ENCODE results near the gene TBC1D1. TPM values are rescaled to one million over a fixed set of nuclear protein-coding genes. Genes with fewer than 3 reads are reported as not detected.

Gene TBC1D1
- total RNA-seq, 3 donors from 2014 or later (not counting 1 experiment from before 2014, with no cell fraction given), result 59.2 to 78.6 (median 68.5) TPM

GRCh38 chr4:38003102-38003501 is 112.2 kb downstream of the TBC1D1 start:
- peaks cover 45% of the 10 kb centered on the region for H3K4me1 ChIP-seq (ENCODE audit: control insufficient read depth, insufficient read depth, low read length)
- no peaks in the 10 kb centered on the region for H3K36me3 ChIP-seq (ENCODE audit: control insufficient read depth, insufficient read depth, low read length)
- H3K36me3 Mint-ChIP-seq, result no peaks in the 10 kb centered on the region
- peak overlapping the region; percentile 73 for H3K4me3 Mint-ChIP-seq
- H3K4me3 ChIP-seq (ENCODE audit: low read length), result no peak overlapping the region
- peak overlapping the region; percentile 71 to 81 for H3K27ac Mint-ChIP-seq
- no peaks in the 10 kb centered on the region for H3K9me3 ChIP-seq (ENCODE audit: control insufficient read depth, insufficient read depth, low read length)
- H3K27me3 Mint-ChIP-seq (ENCODE audit: low read depth in 2 of 2), result no peaks in the 10 kb centered on the region
- peak; percentile 90 to 97 (median 90) for ATAC-seq
- WGBS (ENCODE audit: insufficient coverage), result 33% methylated on average over 1 of the region's 3 CpGs
- no peaks in the 10 kb centered on the region for H3K9me3 Mint-ChIP-seq
- H3K4me1 Mint-ChIP-seq, result peaks cover 56% of the 10 kb centered on the region in 2 donors
- TF ChIP-seq, protein P1, sequence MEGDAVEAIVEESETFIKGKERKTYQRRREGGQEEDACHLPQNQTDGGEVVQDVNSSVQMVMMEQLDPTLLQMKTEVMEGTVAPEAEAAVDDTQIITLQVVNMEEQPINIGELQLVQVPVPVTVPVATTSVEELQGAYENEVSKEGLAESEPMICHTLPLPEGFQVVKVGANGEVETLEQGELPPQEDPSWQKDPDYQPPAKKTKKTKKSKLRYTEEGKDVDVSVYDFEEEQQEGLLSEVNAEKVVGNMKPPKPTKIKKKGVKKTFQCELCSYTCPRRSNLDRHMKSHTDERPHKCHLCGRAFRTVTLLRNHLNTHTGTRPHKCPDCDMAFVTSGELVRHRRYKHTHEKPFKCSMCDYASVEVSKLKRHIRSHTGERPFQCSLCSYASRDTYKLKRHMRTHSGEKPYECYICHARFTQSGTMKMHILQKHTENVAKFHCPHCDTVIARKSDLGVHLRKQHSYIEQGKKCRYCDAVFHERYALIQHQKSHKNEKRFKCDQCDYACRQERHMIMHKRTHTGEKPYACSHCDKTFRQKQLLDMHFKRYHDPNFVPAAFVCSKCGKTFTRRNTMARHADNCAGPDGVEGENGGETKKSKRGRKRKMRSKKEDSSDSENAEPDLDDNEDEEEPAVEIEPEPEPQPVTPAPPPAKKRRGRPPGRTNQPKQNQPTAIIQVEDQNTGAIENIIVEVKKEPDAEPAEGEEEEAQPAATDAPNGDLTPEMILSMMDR (IDR thresholded peaks at IDR 0.05), result no peak
- H3K27ac ChIP-seq (ENCODE audit: low read length), result peak overlapping the region; percentile 46
- intact Hi-C loops (cut with micrococcal nuclease), result no loop called here
- DNase-seq, result peak in 1 of 2 donors; percentile 54
- no peaks in the 10 kb centered on the region for H3K27me3 ChIP-seq (ENCODE audit: control insufficient read depth, insufficient read depth, low read length)

DNA sequence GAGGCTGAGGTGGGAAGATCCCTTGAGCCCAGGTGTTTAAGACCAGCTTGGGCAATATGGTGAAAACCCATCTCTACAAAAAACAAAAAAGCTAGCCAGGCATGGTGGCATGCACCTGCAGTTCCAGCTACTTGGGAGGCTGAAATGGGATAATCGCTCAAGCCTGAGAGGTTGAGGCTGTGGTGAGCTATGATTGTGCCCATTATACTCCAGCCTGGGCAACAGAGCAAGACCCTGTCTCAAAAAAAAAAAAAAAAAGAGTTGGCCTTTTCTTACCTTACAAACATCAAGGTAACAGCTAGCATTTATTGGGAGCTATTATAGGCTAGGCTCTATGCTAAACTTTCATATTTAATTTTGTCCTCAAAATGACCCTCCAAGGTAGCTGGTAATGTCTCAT is 112.7 kb downstream of the TBC1D1 start:
- Mint-ChIP-seq H3K27me3 (ENCODE audit: low read depth in 2 of 2) (no peaks in the 10 kb centered on the region), H3K27ac (peak overlapping the region; percentile 71 to 81), H3K4me3 (peak overlapping the region; percentile 73), H3K36me3 (no peaks in the 10 kb centered on the region), H3K9me3 (no peaks in the 10 kb centered on the region), H3K4me1 (peaks cover 56% of the 10 kb centered on the region in 2 donors)
- intact Hi-C loops (cut with micrococcal nuclease), result no loop called here
- no peaks in the 10 kb centered on the region for H3K9me3 ChIP-seq (ENCODE audit: control insufficient read depth, insufficient read depth, low read length)
- peaks cover 43% of the 10 kb centered on the region for H3K4me1 ChIP-seq (ENCODE audit: control insufficient read depth, insufficient read depth, low read length)
- no peak overlapping the region for H3K4me3 ChIP-seq (ENCODE audit: low read length)
- TF ChIP-seq, protein P1 (IDR thresholded peaks at IDR 0.05), result no peak
- H3K27me3 ChIP-seq (ENCODE audit: control insufficient read depth, insufficient read depth, low read length), result no peaks in the 10 kb centered on the region
- no peak for ATAC-seq
- H3K36me3 ChIP-seq (ENCODE audit: control insufficient read depth, insufficient read depth, low read length), result no peaks in the 10 kb centered on the region
- peak overlapping the region; percentile 43 for H3K27ac ChIP-seq (ENCODE audit: low read length)
- no peak for DNase-seq
- 100% methylated on average over 1 of the region's 1 CpG for WGBS (ENCODE audit: insufficient coverage)

DNA sequence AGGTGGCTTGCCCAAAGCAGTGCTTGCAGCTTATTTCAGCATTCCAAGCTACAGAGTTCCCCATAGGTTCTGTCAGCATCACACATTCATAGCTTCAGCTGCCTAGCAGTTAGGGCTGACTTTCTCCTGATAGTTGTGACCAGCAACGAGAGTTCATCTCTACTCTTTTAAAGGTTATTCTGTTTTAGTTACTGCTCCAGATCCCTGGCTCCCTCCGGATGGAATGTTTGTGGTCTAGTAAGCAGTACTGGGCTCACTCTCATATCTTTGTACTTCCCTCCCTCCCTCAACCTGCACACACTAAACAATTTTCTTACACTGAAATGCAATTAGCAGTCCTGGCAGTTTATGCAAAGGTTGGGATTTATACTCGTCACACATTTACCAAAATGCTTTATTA is 113.2 kb downstream of the TBC1D1 start:
- ATAC-seq, result no peak

More for the DNA sequence above, 113.2 kb downstream of the TBC1D1 start:
- H3K4me3 Mint-ChIP-seq, result no peak overlapping the region
- intact Hi-C loops (cut with micrococcal nuclease), result no loop called here
- DNase-seq, result no peak
- H3K27ac Mint-ChIP-seq, result no peak overlapping the region
- no peak overlapping the region for H3K4me3 ChIP-seq (ENCODE audit: low read length)
- no peaks in the 10 kb centered on the region for H3K36me3 ChIP-seq (ENCODE audit: control insufficient read depth, insufficient read depth, low read length)
- no peaks in the 10 kb centered on the region for H3K36me3 Mint-ChIP-seq
- whole genome bisulfite sequencing (ENCODE audit: insufficient coverage), result 100% methylated on average over 1 of the region's 3 CpGs
- H3K4me1 Mint-ChIP-seq, result peaks cover 56% of the 10 kb centered on the region in 2 donors
- H3K27ac ChIP-seq (ENCODE audit: low read length), result no peak overlapping the region
- no peaks in the 10 kb centered on the region for H3K9me3 ChIP-seq (ENCODE audit: control insufficient read depth, insufficient read depth, low read length)
- H3K9me3 Mint-ChIP-seq, result no peaks in the 10 kb centered on the region
- TF ChIP-seq, protein P1 (IDR thresholded peaks at IDR 0.05), result no peak
- H3K27me3 Mint-ChIP-seq (ENCODE audit: low read depth in 2 of 2), result no peaks in the 10 kb centered on the region
- peaks cover 40% of the 10 kb centered on the region for H3K4me1 ChIP-seq (ENCODE audit: control insufficient read depth, insufficient read depth, low read length)
- H3K27me3 ChIP-seq (ENCODE audit: control insufficient read depth, insufficient read depth, low read length), result no peaks in the 10 kb centered on the region
